GM18505 (cell line): ENCODE measurements around the gene PIK3C2G.

Experiments used
- ATAC-seq: cut with Tn5 transposase; IDR thresholded peaks from one replicate; pipeline ENCODE4 v1.9.1; 2021; ENCODE audit not compliant: unreplicated experiment
- POLR2A ChIP-seq: IDR thresholded peaks from 4 replicates; pipeline ENCODE4 v1.6.1; 2011; ENCODE audit warnings: borderline replicate concordance; ENCODE audit not compliant: insufficient read depth, insufficient read length; ENCODE audit errors: extremely low read depth

Gene PIK3C2G

GRCh38 chr12:18257251-18257650 lies 4.1 kb upstream of the PIK3C2G start:
- TF ChIP-seq POLR2A = no peak
- no peak for ATAC-seq

GRCh38 chr12:18258929-18259328 lies 2.4 kb upstream of the PIK3C2G start:
- ATAC-seq = no peak
- TF ChIP-seq POLR2A = no peak

- TF ChIP-seq POLR2A = no peak
- no peak for ATAC-seq
Observed at GRCh38 chr12:18259906-18260682, 1.2 kb upstream of the PIK3C2G start.

- no peak for ATAC-seq
- no peak for TF ChIP-seq POLR2A
Observed at GRCh38 chr12:18261906-18262305, 588 bp downstream of the PIK3C2G start.

- no peak for TF ChIP-seq POLR2A
- ATAC-seq = no peak
Observed at GRCh38 chr12:18262514-18262913, 1.2 kb downstream of the PIK3C2G start.

GRCh38 chr12:18264581-18265075 lies 3.3 kb downstream of the PIK3C2G start:
- no peak for TF ChIP-seq POLR2A
- no peak for ATAC-seq

- TF ChIP-seq POLR2A = no peak
- ATAC-seq = no peak
Observed at GRCh38 chr12:18267427-18268099, 6.2 kb downstream of the PIK3C2G start.

GRCh38 chr12:18270958-18271460 lies 9.7 kb downstream of the PIK3C2G start:
- no peak for ATAC-seq
- no peak for TF ChIP-seq POLR2A

GRCh38 chr12:18275981-18276380 lies 14.7 kb downstream of the PIK3C2G start:
- TF ChIP-seq POLR2A = no peak
- ATAC-seq = no peak

GRCh38 chr12:18277196-18277595 lies 15.9 kb downstream of the PIK3C2G start:
- ATAC-seq = no peak
- no peak for TF ChIP-seq POLR2A

- ATAC-seq = no peak
- no peak for TF ChIP-seq POLR2A
Observed at GRCh38 chr12:18280728-18281127, 19.4 kb downstream of the PIK3C2G start.

GRCh38 chr12:18281941-18282340 lies 20.6 kb downstream of the PIK3C2G start:
- ATAC-seq = no peak
- no peak for TF ChIP-seq POLR2A

GRCh38 chr12:18283831-18284230 lies 22.5 kb downstream of the PIK3C2G start:
- no peak for ATAC-seq
- no peak for TF ChIP-seq POLR2A

- ATAC-seq = no peak
- TF ChIP-seq POLR2A = no peak
Observed at GRCh38 chr12:18284386-18284785, 23.1 kb downstream of the PIK3C2G start.
